Vagina (tissue), 2 donors: ENCODE data around the gene KRT16.

Source experiments
- CTCF ChIP-seq, 3 experiments: fragments of 450-650 bp in 2 of 3; fragments of 200-600 bp in 1 of 3; sonication (generic) in 1 of 3; IDR thresholded peaks; one replicate each; pipeline ENCODE4 v1.5.1; 2017 to 2019; ENCODE audit warnings: antibody characterized with exemption in 3 of 3, mild to moderate bottlenecking in 2 of 3, moderate library complexity in 2 of 3
- POLR2A ChIP-seq, 2 donors: fragments of 450-650 bp; IDR thresholded peaks; one replicate each; pipeline ENCODE4 v1.6.1; 2017; ENCODE audit warnings: antibody characterized with exemption in 2 of 2, mild to moderate bottlenecking in 2 of 2, moderate library complexity in 2 of 2

GRCh38 chr17:41563607-41564170 is 48.9 kb downstream of the KRT16 start:
- TF ChIP-seq CTCF (IDR thresholded peaks at IDR 0.05) (no peak), POLR2A (IDR thresholded peaks at IDR 0.05) (no peak)
